KMS-11 (cell line): ENCODE measurements around the gene MPZL2.

Experiments used
- H2AFZ ChIP-seq: fragments of 200-600 bp; sonication (generic); 2 replicates; pipeline ENCODE4 v1.6.1; 2016; ENCODE audit warnings: antibody characterized with exemption, mixed run types, low read depth
- H3K27ac ChIP-seq: fragments of 200-600 bp; sonication (generic); 2 replicates; pipeline ENCODE4 v1.6.1; 2016; ENCODE audit warnings: mild to moderate bottlenecking, mixed run types
- H3K27me3 ChIP-seq: fragments of 200-600 bp; sonication (generic); 2 replicates; pipeline ENCODE4 v1.6.1; 2017; ENCODE audit warnings: mild to moderate bottlenecking, low read depth, mixed run types, moderate library complexity; ENCODE audit not compliant: insufficient read depth
- H3K36me3 ChIP-seq: fragments of 200-600 bp; sonication (generic); 2 replicates; pipeline ENCODE4 v1.6.1; 2017; ENCODE audit warnings: mild to moderate bottlenecking, mixed run types; ENCODE audit not compliant: insufficient read depth
- H3K4me1 ChIP-seq: fragments of 200-600 bp; sonication (generic); 2 replicates; pipeline ENCODE4 v1.6.1; 2016; ENCODE audit warnings: mild to moderate bottlenecking, low read depth, mixed run types; ENCODE audit not compliant: poor library complexity, severe bottlenecking
- H3K4me2 ChIP-seq: fragments of 200-600 bp; sonication (generic); 2 replicates; pipeline ENCODE4 v1.7.0; 2016; ENCODE audit warnings: mild to moderate bottlenecking, mixed run types
- H3K4me3 ChIP-seq: fragments of 200-600 bp; sonication (generic); IDR thresholded peaks from 2 replicates; pipeline ENCODE4 v1.6.1; 2017; ENCODE audit warnings: low read depth, low read length, mixed read lengths; ENCODE audit not compliant: insufficient read depth
- H3K79me2 ChIP-seq: fragments of 200-600 bp; sonication (generic); 2 replicates; pipeline ENCODE4 v1.6.1; 2016; ENCODE audit warnings: low read depth, mixed run types; ENCODE audit not compliant: insufficient read depth
- H3K9ac ChIP-seq: fragments of 200-600 bp; sonication (generic); 2 replicates; pipeline ENCODE4 v1.6.1; 2016; ENCODE audit warnings: mild to moderate bottlenecking, mixed run types
- H4K20me1 ChIP-seq: fragments of 200-600 bp; sonication (generic); 2 replicates; pipeline ENCODE4 v1.6.1; 2016; ENCODE audit warnings: mild to moderate bottlenecking, mixed run types; ENCODE audit not compliant: insufficient read depth
- CTCF ChIP-seq: fragments of 200-600 bp; sonication (generic); conservative IDR thresholded peaks from 2 replicates; pipeline ENCODE4 v1.6.1; 2017; ENCODE audit warnings: low read depth, mild to moderate bottlenecking, antibody characterized with exemption, low read length, moderate library complexity, mixed read lengths

MPZL2 gene

GRCh38 chr11:118224511-118225188 is 39.4 kb downstream of the MPZL2 start, which contains the start of gene JAML:
TSS of gene JAML (minus strand) at chr11:118225011. CDS start at chr11:118214866, 10,145 bp downstream.
- no peak within 1 kb of the TSS for H2AFZ ChIP-seq
- H3K4me3 ChIP-seq, result no peak within 1 kb of the TSS
- H3K4me1 ChIP-seq, result no peaks in the 10 kb centered on the region
- H3K79me2 ChIP-seq, result no peaks in the 10 kb centered on the region
- no peak within 1 kb of the TSS for H3K4me2 ChIP-seq
- H3K27ac ChIP-seq, result no peak within 1 kb of the TSS
- no peak for TF ChIP-seq CTCF
- H3K36me3 ChIP-seq, result no peaks in the 10 kb centered on the region
- no peaks in the 10 kb centered on the region for H4K20me1 ChIP-seq
- no peak within 1 kb of the TSS for H3K9ac ChIP-seq
- H3K27me3 ChIP-seq, result no peaks in the 10 kb centered on the region

- Histone ChIP-seq H3K4me2 (no peak overlapping the region), H3K79me2 (no peaks in the 10 kb centered on the region), H3K27ac (no peak overlapping the region), H3K4me3 (no peak overlapping the region), H3K36me3 (no peaks in the 10 kb centered on the region), H3K27me3 (no peaks in the 10 kb centered on the region), H3K9ac (no peak overlapping the region), H2AFZ (no peak overlapping the region), H3K4me1 (no peaks in the 10 kb centered on the region), H4K20me1 (no peaks in the 10 kb centered on the region)
- no peak for TF ChIP-seq CTCF
These were observed 40.1 kb downstream of the MPZL2 start for GRCh38 chr11:118223992-118224391.

- Histone ChIP-seq H3K4me2 (no peak overlapping the region), H3K4me1 (no peaks in the 10 kb centered on the region), H4K20me1 (no peaks in the 10 kb centered on the region), H3K27ac (no peak overlapping the region), H2AFZ (no peak overlapping the region), H3K4me3 (no peak overlapping the region), H3K36me3 (no peaks in the 10 kb centered on the region), H3K79me2 (no peaks in the 10 kb centered on the region), H3K9ac (no peak overlapping the region), H3K27me3 (no peaks in the 10 kb centered on the region)
- TF ChIP-seq CTCF, result no peak
These were observed 40.5 kb downstream of the MPZL2 start for GRCh38 chr11:118223570-118223969.

GRCh38 chr11:118222437-118222836 is 41.7 kb downstream of the MPZL2 start:
- H3K36me3 ChIP-seq, result no peaks in the 10 kb centered on the region
- no peaks in the 10 kb centered on the region for H4K20me1 ChIP-seq
- no peak overlapping the region for H3K9ac ChIP-seq
- H3K79me2 ChIP-seq, result no peaks in the 10 kb centered on the region
- no peak overlapping the region for H2AFZ ChIP-seq
- no peak overlapping the region for H3K4me3 ChIP-seq
- H3K27me3 ChIP-seq, result no peaks in the 10 kb centered on the region; the same call in 1 of the 2 replicates
- no peaks in the 10 kb centered on the region for H3K4me1 ChIP-seq
- H3K27ac ChIP-seq, result no peak overlapping the region
- TF ChIP-seq CTCF, result no peak
- H3K4me2 ChIP-seq, result no peak overlapping the region
